ENCODE results near the gene PDLIM1.

DNA sequence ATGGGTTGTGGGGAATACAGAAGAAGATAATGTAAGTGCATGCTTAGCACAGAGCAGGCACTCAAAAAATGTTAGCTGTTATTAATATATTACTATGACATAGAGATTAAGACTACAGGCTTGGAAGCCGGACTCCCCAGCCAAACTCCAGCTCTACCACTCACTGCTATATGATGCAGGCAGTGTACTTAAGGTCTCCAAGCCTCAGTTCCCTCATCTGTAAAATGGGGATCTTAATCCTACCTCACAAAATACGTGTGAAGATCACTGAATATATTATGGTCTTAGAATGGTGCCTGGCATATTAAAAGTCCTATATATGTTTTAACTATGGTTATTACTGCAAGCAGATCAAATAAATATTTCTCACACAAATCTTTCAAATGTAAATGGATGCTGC is 5.2 kb downstream of the PDLIM1 start:
- TF ChIP-seq EZH2phosphoT487 (IDR thresholded peaks at IDR 0.05; ENCODE audit: unreplicated experiment) (no peak), CTCF (conservative IDR thresholded peaks at IDR 0.05; ENCODE audit: low read depth in 2 of 2) (no peak), POLR2AphosphoS5 (IDR thresholded peaks at IDR 0.05; ENCODE audit: low read depth) (no peak), CREB1 (CRISPR knock-in tag; IDR thresholded peaks at IDR 0.05; ENCODE audit: low read depth) (no peak)
